ENCODE measurements around the gene REST.
"Not testable (repeated sequence)": the region's sequence is repeated elsewhere in the genome, so short reads cannot be mapped to it uniquely, and the experiment has no call there.

The REST gene

GRCh38 chr4:56909086-56909894 is 1.6 kb downstream of the REST start:
- DNase-seq = peak; percentile 57

- no peak for DNase-seq
These were observed 2.7 kb downstream of the REST start for GRCh38 chr4:56910172-56910967.

GRCh38 chr4:56914336-56914735 is 6.6 kb downstream of the REST start:
- DNase-seq = no peak

GRCh38 chr4:56914977-56915376 is 7.3 kb downstream of the REST start:
- DNase-seq = not testable (repeated sequence)

- DNase-seq = no peak
These were observed 19.5 kb downstream of the REST start for GRCh38 chr4:56927196-56927595.

GRCh38 chr4:56930638-56931037 is 22.9 kb downstream of the REST start:
- no peak for DNase-seq

GRCh38 chr4:56931924-56932323 is 24.2 kb downstream of the REST start:
- DNase-seq = no peak

- no peak for DNase-seq
These were observed 29.6 kb downstream of the REST start for GRCh38 chr4:56937262-56937661.

- DNase-seq = not testable (repeated sequence)
These were observed 32.1 kb downstream of the REST start for GRCh38 chr4:56939826-56940225.

- DNase-seq = no peak
These were observed 32.7 kb downstream of the REST start for GRCh38 chr4:56940403-56940802.

- no peak for DNase-seq
These were observed 33.3 kb downstream of the REST start for GRCh38 chr4:56940971-56941370.

- no peak for DNase-seq
These were observed 33.7 kb downstream of the REST start for GRCh38 chr4:56941403-56941802.

GRCh38 chr4:56953680-56954520 is 46.2 kb downstream of the REST start:
- no peak for DNase-seq

- DNase-seq = peak; percentile 83 to 96
These were observed 50.4 kb downstream of the REST start for GRCh38 chr4:56958111-56958517.

GRCh38 chr4:56959100-56959499 is 51.4 kb downstream of the REST start:
- DNase-seq = no peak

GRCh38 chr4:56961107-56961500 is 53.4 kb downstream of the REST start:
- no peak for DNase-seq

- no peak for DNase-seq
These were observed 63.7 kb downstream of the REST start for GRCh38 chr4:56971383-56971782.

GRCh38 chr4:56972389-56972788 is 64.7 kb downstream of the REST start:
- no peak for DNase-seq

GRCh38 chr4:56972809-56973208 is 65.1 kb downstream of the REST start:
- DNase-seq = peak; percentile 11 to 45

- DNase-seq = peak; percentile 54 to 74
These were observed 65.6 kb downstream of the REST start for GRCh38 chr4:56973336-56973735.

- no peak for DNase-seq
These were observed 68.7 kb downstream of the REST start for GRCh38 chr4:56976283-56976836.

- peak in 1 of 2 donors; percentile 23 for DNase-seq
These were observed 69.2 kb downstream of the REST start for GRCh38 chr4:56976837-56977320.

All from inflammatory macrophage treated with lipopolysaccharide for 1 hour (primary cell).